ENCODE data around the gene SNAI3. TPM values are rescaled to one million over a fixed set of nuclear protein-coding genes. Genes with fewer than 3 reads are reported as not detected.
"Not testable (repeated sequence)": the region's sequence is repeated elsewhere in the genome, so short reads cannot be mapped to it uniquely, and the experiment has no call there.

The SNAI3 gene
- total RNA-seq, 1 donor from 2014 or later, result under 0.01 TPM

- no peak for DNase-seq (ENCODE audit: low read depth in 2 of 2)
Observed at GRCh38 chr16:88671806-88672205, 14.5 kb downstream of the SNAI3 start.

GRCh38 chr16:88669980-88670379 is 16.3 kb downstream of the SNAI3 start:
- DNase-seq (ENCODE audit: low read depth in 2 of 2), result peak in 1 of 2 donors; percentile 36

DNA sequence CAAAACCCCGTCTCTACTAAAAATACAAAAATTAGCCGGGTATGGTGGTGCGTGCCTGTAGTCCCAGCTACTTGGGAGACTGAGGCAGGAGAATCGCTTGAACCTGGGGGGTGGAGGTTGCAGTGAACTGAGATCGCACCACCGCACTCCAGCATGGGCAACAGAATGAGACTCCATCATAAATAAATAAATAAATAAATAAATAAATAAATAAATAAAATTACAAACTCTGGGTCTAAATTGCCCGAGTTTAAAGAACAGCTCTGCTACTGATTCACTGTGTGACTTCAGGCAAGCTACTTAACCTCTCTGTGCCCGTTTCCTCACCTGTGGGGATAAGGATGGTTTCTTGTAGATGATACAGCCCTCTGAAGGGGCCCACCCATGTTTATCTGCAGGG is 16.8 kb downstream of the SNAI3 start:
- not testable (repeated sequence) for DNase-seq (ENCODE audit: low read depth in 2 of 2)

DNA sequence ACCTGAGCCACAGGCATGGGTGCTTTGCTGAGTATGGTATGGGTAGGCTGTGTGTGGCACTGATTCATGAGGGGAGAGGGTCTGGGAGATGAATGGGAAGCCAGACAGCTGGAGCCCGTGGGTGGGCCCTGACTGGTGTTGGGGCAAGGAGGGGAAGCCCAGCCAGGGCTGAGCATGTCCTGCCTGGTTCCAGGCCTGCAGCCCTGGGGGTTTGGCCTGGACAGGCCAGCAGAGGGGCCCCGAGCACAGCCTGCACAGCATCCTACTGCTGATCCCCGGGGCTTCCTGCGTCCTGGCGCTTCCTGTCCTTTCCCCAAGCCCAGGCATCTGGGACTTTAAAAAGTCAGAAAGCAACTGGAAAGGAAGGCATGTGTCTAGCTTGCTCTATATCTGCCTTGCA is 18.8 kb downstream of the SNAI3 start:
- peak in 1 of 2 donors; percentile 42 for DNase-seq (ENCODE audit: low read depth in 2 of 2)

DNA sequence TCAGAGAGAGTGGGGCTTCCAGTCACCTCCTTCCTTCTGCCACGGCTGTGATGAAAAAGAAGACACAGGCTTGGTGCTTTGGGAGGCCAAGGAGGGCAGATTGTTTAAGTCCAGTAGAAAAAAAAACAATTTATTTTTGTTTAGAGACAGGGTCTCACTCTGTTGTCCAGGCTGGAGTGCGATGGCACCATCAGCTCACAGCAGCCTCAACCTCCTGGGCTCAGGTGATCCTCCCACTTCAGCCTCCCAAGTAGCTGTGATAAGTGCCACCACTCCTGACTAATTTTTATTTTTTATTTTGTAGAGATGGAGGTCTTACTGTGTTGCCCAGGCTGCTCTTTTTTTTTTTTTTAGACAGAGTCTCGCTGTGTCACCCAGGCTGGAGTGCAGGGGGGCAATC is 20.7 kb downstream of the SNAI3 start:
- DNase-seq (ENCODE audit: low read depth in 2 of 2), result no peak

GRCh38 chr16:88665148-88665547 is 21.2 kb downstream of the SNAI3 start:
- DNase-seq (ENCODE audit: low read depth in 2 of 2), result peak; percentile 71 to 92

GRCh38 chr16:88662843-88663606 is 23.3 kb downstream of the SNAI3 start, which contains the start of gene MVD:
TSS of gene MVD (minus strand) at chr16:88663091. CDS start at chr16:88663080, 11 bp downstream.
- DNase-seq (ENCODE audit: low read depth in 2 of 2), result peak; percentile 99

- no peak for DNase-seq (ENCODE audit: low read depth in 2 of 2)
Observed at GRCh38 chr16:88662222-88662842, 24.0 kb downstream of the SNAI3 start.

GRCh38 chr16:88661468-88661867 is 24.8 kb downstream of the SNAI3 start:
- peak in 1 of 2 donors; percentile 42 for DNase-seq (ENCODE audit: low read depth in 2 of 2)

DNA sequence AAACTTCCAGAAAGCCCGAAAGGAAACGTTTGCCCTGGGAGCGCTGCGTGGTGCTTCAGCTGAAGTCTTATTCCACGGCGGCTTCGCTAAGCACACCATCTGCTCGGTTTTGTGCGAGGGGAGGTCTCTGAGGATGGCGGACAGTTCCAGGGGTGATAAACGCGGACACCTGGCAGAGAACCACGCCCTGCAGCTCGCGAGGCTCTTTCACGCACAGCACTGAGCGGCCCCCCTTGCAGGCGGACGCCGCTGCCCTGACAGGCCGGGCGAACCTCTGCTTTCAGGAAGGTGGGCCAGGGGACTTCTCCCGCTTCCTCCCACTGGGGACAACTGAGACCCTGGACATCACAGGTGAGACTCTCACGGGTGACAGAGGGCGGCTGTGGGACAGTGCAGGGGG is 27.1 kb downstream of the SNAI3 start:
- DNase-seq (ENCODE audit: low read depth in 2 of 2), result no peak

GRCh38 chr16:88658714-88659113 is 27.6 kb downstream of the SNAI3 start:
- DNase-seq (ENCODE audit: low read depth in 2 of 2), result no peak

DNA sequence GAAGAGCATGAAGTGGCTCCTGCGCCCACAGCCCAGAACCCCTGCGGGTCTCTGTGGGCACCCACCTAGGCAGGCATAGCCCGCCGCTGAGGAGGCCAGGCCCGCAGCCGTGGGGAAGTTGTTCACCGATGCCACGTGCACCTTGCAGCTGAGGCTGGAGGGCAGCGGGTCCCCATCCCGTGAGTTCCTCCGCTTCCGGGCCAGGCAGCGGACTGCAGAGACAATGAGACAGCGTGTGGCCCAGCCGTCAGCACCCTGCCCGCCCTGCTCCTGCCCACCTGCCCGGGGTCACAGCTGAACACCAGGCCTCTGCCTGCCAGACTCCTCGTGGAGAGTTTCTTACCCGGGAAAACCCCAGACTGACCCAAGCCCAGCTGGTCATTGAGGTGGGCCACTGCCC is 28.9 kb downstream of the SNAI3 start:
- DNase-seq (ENCODE audit: low read depth in 2 of 2), result no peak

DNA sequence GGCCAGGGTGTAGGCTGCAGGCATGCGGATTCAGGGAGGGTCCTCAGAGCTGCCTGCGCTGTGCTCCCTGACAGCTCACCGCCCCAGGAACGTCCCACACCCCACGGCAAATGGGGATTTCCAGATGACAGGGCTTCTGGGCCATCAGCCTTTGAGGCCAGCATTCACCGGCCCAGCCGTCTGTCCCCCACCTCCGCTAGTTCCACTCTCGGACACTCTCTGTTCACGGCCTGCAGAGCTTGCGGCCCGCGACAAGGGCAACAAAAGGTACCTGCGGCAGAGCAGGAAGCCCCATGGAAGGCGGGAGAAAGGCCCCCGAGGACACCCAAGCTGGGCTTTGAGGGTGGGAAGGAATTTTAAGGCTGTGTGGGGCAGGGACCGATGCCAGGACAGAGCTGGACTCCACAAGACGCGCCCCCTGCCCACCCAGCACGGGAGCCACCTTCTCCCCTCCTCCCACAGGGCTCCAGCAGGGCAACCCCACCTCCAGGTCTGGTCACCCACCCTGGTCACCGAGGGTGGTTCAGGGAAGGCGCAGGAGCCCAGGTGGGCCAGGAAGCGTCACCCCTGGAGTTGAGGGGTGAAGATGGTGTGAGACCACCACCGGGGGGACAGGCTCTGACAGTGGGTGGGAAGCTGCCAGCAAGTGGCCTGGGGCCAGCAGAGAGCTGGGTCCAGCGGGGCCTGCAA is 29.9 kb downstream of the SNAI3 start:
- DNase-seq (ENCODE audit: low read depth in 2 of 2), result no peak

DNA sequence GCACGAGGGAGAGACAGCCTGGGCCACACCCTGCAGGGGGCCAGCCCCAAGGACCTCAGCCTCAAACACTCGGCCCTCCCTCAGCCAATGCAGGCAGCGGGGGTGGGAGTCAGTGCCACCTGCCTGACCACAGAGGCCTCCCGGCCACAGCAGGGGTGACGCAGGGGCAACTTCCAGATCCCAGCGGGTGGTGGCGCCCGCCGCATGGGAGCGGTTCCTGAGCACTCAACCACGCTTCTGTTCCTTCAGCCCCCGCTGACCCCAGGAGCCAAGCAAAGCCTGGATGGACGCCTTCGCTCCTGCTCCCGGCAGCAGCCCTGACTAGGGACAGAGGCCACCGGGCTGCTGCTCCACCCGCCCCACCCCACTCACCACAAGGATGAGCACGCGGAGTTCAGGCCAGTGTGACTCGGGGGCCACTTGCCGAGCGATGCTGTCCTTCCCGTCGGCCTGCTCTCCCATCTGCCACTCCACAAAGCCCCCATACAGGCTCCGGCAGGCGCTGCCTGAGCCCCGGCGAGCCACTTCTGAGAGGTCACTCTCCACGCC is 30.5 kb downstream of the SNAI3 start:
- DNase-seq (ENCODE audit: low read depth in 2 of 2), result no peak

DNA sequence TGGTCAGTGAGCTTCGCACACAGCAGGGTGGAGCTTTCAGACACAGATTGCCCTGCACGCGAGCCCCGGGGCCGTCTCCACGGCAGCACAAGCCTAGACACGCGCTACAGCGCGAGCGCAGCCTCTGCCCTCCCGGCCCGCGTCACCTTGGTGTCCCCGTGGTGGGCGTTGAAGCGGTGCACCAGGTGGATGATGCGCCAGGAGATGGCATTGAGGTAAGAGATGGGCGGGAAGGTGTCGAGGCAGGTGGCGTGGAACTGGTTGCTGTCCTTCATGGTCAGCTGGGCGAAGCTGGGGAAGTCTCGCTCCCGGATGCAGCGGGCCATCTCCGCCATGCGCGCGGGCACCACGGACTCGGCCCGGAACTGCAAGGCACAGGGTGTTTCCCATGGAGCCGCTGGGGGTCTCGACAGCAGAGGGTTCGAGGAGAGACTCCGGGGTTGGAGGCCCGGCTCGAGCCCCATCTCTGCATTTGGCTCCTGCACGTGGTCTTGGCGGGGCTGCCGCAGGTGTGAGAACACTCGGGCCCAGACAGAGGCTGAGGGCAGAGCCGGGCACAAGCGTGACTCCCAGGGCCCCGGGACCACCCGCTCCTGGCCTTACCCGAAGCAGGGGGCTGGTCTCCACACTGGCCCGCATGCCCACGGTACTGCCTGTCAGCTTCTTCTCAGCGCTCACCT is 31.1 kb downstream of the SNAI3 start:
- DNase-seq (ENCODE audit: low read depth in 2 of 2), result no peak

DNA sequence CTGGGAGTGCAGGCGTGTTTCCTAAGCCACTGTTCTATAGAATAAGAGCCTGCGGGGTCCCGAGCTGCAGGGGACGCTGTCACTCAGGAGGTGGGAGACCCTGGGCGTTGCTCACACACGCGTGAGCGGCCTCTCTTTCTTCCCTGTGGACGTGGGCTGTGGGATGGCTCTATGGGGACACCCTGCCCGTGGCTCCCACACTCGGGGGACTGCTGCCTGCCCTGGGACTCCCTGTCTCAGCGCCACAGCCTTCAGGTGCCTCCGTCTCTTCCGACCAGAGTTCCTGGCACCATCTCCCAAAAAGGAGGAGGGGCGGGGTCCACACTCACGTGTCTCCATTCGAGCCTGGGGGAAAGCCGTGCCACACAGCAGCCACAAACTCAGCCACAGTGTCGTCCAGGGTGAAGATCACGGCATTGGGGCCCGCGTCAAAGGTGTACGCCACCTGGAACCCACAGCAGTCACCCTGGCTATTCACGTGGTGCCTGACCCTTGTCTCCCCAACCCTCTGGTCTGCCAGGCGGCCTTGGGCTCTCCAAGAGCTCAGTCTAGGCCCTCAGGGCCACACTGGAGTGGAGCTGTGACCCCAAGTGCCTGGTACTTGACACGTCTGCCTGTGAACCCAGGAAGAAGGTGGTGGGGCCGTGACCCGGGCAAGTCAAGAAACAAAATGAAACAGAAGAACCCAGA is 31.8 kb downstream of the SNAI3 start:
- DNase-seq (ENCODE audit: low read depth in 2 of 2), result no peak

DNA sequence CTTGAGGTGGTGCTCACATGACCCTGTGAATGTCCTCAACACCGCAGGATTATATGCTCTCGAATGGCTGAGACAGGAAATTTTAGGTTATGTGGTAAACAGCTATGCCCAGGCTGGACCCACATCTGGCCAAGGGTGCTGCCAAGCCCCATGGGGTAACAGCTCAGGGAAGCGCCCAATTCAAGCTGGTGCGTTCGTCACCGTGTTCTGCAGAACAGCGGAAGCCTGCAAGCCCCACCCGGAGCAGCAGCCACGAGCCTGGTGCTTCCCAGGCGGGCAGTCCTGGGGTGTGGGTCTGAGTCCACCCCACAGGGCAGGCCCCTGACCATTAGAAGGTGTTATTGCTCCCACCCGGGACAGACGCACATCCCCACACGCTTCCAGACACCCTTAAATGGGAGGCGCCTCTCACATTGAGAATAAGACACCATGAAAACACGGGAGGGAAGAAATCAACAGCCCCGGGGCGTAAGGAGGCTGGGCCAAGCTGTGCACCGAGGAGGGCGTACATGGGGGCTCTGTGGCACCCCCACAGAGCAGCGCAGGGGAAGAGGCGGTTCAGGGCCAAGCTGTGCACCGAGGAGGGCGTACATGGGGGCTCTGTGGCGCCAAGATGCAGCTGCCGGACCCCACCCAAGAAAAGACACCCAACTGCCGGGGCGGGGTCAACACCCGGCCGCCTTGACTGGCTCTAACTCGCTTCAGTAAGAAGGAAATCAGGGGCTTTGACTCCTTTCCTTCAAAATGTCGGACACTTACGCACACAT is 32.5 kb downstream of the SNAI3 start:
- DNase-seq (ENCODE audit: low read depth in 2 of 2), result no peak

GRCh38 chr16:88653101-88653500 is 33.2 kb downstream of the SNAI3 start:
- DNase-seq (ENCODE audit: low read depth in 2 of 2), result no peak

DNA sequence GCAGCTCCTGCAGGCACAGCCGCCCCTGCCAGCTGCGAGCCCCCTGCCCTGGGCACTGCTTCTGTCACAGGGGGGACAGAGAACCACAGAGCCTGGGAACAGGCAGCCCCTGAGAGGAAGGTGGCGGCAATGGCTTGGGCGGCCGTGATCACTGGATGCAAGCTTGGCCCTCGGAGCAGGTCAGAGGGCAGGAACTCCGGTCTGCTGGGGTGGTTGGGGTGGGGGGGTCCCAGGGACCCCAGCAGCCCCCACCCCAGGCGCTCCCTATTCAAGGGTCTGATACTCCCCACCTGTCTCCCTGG is 33.6 kb downstream of the SNAI3 start:
- DNase-seq (ENCODE audit: low read depth in 2 of 2), result no peak

DNA sequence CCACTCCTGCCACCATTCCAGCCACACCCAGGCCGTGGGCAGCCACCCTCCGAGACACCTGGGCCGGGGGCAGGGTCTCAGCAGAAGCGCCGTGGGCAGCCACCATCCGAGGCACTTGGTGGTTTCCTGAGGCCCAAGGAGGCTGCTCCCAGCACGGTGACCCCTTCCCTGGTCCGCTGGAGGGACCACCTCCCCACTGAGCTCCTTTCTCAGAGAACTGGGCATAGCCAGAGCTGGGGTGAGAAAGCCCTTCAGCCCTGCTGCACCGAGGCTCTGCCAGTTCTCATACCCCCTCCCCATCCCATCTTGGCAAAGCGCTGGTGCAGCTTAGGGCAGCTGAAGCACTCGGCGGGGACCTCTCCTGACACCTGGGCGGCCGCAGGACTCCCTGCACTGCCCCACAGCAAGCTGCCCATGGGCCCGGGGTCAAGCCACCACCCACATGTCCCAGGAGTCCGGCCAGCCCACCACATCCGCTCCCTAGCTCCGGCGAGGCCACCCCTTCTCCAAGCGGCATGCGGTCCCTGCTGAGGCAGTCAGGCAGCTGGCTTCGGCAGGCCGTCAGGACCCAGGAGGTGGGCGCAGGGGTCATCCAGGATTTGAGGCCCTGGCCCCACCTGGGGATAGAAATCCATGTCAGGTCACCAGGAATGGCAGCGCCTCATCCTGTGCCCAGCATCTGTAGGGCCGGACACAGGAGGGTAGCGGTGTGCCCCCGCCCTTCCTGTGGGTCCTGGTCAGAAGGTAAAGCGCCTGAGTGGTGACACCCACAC is 34.1 kb downstream of the SNAI3 start:
- no peak for DNase-seq (ENCODE audit: low read depth in 2 of 2)
